ENCODE results near the gene NT5C1A. TPM values are rescaled to one million over a fixed set of nuclear protein-coding genes. Genes with fewer than 3 reads are reported as not detected.

Gene NT5C1A
- total RNA-seq, 1 donor from 2014 or later = not detected

Other genes starting within 250 kb of the NT5C1A start
- gene BMP8A, start 180.5 kb downstream of the NT5C1A start, total RNA-seq = 0.07 and 0.13 TPM in 2 replicates
- gene PABPC4, start 95.3 kb downstream of the NT5C1A start, total RNA-seq = 194 and 272 TPM in 2 replicates
- gene HEYL, start 32.5 kb downstream of the NT5C1A start, total RNA-seq = not detected in 2 replicates
- gene HPCAL4, start 19.3 kb upstream of the NT5C1A start, total RNA-seq = not detected in 2 replicates
- 47.7 and 51.4 TPM in 2 replicates for gene PPIE, start 66.8 kb upstream of the NT5C1A start, total RNA-seq
- 1.4 and 8.6 TPM in 2 replicates for gene OXCT2, start 99.2 kb upstream of the NT5C1A start, total RNA-seq
- gene BMP8B, start 116.8 kb upstream of the NT5C1A start, total RNA-seq = 0.07 and 0.21 TPM in 2 replicates
- 25.7 and 30.5 TPM in 2 replicates for gene TRIT1, start 211.4 kb upstream of the NT5C1A start, total RNA-seq
- gene MYCL, start 229.8 kb upstream of the NT5C1A start, total RNA-seq = 1.3 and 3.1 TPM in 2 replicates

Data from pulmonary artery endothelial cell (primary cell).